Stimulated activated CD8-positive, alpha-beta memory T cell treated with anti-CD3 and anti-CD28 coated beads, Interleukin-15, amount 100 ng/mL, for 4 hours (primary cell): ENCODE data around the gene CASP1.
A peak's percentile ranks its signal among the peaks of the same experiment; 100 is the strongest.
"Not testable (repeated sequence)": the region's sequence is repeated elsewhere in the genome, so short reads cannot be mapped to it uniquely, and the experiment has no call there.

ENCODE experiments used
- DNase-seq, 2 donors: peaks; one replicate each; pipeline ENCODE4 v3.0.0-alpha.2; 2020; ENCODE audit warnings: low read depth in 2 of 2

The CASP1 gene

DNA sequence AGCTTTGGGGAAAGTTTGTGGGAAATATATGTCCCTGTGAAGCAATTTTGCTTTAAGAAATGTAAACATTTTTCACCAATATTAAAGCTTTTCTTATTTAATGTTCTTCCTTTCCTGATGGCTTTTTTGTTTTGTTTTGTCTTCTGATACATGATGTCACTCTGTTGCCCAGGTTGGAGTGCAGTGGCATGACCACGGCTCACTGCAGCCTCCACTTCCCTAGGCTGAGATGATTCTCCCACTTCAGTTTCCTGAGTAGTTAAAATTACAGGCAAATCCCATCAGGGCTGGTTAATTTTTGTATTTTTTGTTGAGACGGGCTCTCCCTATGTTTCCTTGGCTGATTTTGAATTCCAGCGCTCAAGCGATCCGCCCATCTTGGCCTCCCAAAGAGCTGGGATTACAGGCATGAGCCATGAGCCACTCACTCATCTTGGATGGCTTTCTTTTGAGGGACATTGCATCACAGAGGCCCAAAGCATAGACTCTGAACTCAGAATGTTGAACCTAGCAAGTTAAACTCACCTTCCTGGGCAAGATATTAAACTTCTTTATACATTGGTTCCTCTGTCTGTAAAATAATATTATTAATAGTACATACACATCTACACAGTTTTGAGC, 10.8 kb upstream of the CASP1 start:
- no peak for DNase-seq

DNA sequence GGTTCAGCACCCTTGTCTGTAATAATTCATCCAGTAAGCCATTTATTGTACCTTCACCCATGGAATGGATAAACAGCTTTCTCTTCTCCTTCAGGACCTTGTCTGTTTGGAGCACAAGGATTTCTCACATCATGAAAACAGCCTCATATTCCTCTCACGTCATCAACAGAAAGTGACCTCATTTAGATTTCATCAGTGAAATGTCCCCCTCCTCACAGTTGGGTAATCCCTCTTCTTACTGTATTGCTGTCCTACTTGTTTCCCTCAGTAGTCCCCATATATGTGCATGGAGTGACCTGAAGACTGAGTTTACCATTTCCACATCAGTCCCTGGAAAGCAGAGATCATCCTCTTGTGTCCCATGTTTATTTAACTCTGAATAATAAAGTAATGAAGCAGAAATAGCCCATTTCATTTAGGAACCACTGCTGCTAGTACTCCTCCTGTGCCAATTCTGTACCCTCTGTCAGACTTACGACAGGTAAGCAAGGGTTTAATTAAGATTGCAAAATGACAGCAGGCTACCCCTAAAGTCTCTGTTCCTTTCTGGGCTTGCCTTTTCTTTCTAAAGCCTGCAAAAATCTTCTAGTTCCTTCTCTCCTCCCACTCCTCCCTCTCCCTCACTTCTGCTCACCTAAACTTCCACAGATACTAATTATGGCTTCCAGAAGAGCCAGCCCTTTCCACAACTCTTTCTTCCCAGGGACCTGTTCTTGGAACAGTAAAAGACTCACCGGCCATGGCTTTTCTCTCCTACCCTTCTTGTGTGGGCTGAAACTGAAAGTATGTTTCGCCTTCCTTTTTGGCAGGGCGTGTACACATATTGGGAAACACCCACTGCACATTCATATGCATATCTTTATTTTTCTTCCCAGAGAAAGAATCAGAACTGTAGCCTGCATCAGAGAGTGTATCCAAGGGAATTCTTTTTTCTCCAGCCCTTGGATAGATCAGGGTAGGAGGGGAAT, 9.9 kb upstream of the CASP1 start, which contains the start of gene CARD16:
Gene CARD16, minus strand, starts transcription at position 779 of the 968 bp plus-strand sequence. Its CDS starts 38 bp downstream, at position 741.
- DNase-seq = peak in 1 of 2 donors; percentile 25

DNA sequence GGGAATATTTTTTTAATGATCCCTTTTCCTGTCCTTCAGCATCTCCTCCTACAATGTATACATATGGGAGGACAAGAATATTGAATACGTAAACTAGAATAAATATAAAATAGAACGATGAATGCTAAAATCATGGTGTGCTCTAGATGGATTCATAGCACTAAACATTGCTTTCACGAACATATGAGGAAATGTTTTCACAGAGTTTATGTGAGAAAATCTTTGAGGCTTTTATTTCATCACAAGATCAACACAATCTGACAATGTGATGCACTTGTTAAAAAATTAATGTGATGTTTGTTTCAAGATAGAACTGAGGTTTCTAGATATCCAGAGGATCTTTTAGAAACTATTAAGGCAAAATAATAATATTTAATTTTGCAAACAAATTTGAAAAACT, 7.2 kb upstream of the CASP1 start:
- DNase-seq = no peak

DNA sequence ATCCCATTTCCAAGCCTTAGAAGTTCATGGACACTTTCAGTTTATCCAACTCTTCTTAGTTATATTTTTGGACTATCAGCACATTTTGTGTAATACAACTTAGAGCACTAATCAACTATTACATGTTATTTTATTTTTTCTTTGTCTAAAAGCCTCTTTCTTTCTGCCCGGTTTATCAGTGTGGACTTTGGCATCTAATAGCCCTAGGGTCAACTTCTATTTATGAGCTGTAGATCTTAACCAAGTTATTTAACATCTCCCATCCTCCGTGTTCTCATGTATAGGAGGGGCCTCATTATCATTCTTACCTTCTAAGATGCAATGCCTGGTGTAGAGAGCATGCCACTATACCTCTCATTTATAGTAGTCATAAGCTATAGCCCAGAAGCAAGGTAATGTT, 5.8 kb upstream of the CASP1 start:
- no peak for DNase-seq

DNA sequence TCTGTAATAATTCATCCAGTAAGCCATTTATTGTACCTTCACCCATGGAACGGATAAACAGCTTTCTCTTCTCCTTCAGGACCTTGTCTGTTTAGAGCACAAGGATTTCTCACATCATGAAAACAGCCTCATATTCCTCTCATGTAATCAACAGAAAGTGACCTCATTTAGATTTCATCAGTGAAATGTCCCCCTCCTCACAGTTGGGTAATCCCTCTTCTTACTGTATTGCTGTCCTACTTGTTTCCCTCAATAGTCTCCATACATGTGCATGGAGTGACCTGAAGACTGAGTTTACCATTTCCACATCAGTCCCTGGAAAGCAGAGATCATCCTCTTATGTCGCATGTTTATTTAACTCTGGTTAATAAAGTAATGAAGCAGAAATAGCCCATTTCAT, 556 bp downstream of the CASP1 start:
- not testable (repeated sequence) for DNase-seq

DNA sequence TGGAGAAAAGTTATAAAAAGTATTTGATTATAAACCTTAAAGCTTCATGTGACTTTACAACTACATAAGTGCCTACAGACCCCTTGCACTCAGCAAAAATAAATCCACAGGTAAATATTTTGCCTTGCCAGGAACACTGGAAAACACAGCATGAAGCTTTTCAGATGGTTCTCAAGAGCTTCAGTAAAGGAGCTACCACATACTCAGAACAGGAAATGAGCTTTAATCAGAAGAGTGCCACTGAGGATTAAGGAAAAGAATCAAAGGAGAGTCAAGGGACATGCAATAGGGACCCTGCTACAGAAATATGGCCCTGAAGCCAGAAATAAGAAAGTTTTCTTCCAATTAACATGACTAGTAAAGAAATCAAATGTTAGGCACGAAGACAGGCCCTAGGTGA, 1.2 kb downstream of the CASP1 start:
- no peak for DNase-seq

DNA sequence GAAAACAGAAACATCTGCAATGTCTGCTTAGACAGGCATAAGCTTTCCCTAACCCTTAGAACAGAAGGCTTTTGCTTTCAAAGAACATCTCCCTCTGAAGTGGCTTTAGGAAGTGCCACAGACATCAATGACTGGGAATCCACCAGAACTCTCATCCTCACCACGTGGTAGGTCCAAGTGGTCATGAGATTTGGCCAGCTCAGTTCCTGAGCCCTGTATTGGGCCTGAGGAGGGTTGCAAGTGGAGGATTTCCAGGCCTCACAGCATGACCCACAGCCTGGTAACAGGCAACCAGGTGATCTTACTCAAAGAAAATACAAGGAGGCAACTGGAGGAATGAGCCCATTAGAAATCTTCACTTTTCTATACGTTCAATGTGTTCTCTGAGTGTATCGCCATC, 1.6 kb downstream of the CASP1 start:
- no peak for DNase-seq

DNA sequence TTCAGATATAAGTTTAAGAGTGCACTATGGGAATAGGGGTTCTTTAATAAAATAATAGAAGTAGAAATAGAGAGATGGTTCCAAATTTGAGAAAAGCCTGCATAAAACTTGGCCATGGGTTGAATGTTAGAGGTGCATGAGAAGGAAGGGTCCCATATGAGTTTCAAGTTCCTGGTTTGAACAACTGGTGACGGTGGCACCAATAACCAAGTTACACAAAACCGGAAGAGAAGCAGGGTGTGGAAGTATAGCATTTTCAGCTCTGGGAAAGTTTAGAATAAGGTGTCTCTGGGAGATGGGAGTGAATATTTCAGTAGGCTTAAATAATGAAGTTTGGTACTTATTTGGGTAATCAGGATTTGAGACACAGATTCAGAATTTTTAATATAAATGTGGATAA, 2.4 kb downstream of the CASP1 start:
- no peak for DNase-seq

DNA sequence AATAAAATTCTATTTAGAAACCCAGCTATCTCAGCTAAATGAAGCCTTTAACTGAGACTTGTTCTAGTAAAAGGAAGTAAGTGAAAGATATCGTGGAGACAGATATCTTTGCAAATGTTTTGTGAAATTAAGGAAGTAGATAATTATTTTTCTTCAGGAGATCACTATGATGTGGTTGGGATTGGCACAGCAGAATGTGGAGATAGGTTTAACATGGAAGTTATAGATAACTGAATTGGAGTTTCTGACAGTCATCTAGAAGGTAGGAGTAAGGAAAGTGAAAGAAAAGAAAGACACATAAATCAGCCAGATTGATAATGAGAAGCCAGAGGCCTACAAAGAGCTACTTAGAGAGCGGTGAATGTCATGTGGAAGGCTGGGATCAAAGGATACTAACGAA, 7.3 kb downstream of the CASP1 start:
- DNase-seq = no peak

DNA sequence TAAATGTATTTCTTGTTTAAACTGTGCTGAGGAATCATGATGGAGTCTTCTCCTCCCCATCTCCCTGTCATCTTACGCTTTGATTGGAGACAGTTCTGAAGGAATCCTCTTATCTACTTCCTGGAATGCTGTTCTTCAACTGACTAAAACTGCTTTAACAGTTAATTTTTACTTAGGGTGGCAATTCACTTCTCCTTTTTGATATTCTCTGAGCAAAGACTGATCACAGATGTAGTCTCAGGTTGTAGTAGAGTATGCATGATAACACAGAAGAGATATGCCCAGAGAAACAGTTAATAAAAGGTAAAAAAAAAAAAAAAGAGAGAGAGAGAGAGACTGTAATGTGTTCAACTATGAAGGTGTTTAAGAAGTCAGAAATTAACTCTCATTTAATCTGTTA, 10.6 kb downstream of the CASP1 start:
- no peak for DNase-seq

DNA sequence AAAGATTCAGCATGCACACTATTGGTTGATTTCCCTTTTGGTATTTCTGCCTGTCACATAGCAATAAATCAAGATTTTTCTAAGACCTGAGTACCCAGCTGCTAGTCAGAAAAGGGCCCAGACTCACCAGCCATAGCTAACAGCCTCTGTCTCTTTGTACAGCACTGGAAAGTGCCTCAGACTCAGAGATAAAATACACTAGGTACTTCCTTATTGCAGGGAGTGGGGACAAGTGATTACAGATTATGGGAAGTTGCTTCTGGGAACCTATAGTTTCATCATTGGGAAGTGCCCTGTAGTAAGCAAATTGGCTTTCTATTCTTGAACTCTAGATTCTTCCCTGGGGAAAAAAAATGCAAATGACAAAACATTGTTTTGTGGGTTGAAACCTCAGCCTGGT, 11.9 kb downstream of the CASP1 start, which contains the start of gene CASP5:
Gene CASP5, minus strand, starts transcription at position 166 of the 400 bp plus-strand sequence. Its CDS starts 32 bp downstream, at position 134.
- no peak for DNase-seq

DNA sequence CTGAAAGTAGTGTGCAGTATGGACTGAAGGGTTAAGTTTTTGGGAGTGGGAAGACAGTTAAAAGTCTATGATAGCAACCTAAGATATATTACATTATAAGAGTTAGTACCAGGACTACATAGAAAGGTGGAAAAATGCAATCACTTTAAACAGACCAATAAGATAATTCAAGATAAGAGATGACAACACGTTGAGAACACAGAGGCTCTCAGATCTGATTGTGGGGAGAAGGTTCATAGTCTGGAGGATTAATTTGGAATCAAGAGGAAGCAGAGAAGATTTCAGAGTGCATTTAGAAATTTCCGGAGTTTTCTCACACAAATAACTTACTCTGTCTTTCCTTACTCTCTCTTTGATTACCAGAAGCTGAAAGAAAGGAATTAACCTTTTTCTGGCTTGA, 12.4 kb downstream of the CASP1 start:
- DNase-seq = no peak

DNA sequence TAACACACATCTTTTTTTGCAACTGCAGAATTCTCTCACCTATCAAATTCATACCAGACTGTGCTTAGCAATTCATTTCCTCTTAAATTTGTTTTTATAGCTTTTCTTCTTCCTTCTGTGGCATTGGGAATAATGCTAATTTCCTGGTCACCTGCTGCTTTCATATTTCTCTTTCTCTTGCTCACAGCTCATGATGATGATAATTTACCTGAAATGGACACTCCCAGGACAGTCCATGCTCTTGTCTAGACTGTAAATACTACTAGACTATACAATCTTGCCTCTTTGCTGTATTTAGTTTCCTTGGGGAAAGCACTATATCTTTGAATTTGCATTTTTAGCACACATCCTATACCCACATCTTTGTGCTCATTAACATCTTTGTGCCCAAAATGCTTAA, 27.5 kb downstream of the CASP1 start:
- no peak for DNase-seq

DNA sequence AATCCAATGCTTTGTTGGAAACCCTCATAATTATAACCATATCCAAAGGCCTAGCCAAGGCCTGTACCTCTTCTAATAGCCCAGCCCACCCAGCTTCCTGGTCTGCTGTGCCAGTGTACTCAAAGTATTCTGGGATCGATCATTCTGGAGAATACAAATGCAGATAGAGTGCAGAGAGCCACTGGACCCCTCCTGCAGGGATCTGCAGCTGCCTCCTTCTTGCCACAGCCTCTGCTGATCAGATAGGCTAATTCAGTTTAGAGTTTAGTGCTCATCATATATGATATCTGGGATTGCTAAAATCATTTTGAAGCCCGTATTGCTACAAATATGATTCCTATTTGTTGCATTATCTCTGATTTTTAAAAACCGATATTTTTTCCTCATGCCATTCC, 29.5 kb downstream of the CASP1 start:
- no peak for DNase-seq

DNA sequence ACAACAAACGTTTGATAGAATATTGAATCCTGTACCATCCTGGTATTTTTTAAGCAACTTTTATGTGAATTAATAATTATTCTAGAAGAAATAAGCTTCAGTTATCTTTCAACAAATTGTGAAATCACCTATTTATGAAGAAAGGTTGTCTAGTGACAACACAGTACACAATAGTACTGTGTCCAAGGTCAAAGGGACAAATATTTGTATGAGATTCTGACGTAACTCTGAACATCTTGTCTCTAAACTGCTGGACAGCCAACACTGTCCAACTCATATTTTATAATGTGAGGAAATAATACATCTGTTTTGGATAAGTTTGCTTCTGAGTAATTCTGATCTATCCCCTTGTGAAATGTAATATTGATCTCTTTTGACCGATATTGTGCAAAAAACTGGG, 30.9 kb downstream of the CASP1 start:
- no peak for DNase-seq

DNA sequence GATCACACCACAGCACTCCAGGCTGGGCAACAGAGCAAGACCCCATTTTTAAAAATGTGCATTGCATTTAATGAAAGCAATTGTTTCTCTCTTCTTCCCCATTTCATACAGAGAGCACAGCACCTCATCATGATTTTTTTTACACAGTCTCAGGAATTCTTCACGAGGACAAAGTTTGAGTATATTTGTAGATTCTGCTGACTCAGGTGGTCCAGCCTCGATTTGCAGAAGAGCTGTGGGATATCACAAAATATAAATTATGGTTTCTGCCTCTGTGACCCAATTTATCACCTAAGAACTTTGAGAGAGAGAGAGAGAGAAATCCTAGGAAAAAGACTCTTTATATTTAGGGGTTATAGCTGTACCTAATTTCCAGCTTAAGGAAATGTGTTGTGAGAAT, 31.8 kb downstream of the CASP1 start:
- no peak for DNase-seq

DNA sequence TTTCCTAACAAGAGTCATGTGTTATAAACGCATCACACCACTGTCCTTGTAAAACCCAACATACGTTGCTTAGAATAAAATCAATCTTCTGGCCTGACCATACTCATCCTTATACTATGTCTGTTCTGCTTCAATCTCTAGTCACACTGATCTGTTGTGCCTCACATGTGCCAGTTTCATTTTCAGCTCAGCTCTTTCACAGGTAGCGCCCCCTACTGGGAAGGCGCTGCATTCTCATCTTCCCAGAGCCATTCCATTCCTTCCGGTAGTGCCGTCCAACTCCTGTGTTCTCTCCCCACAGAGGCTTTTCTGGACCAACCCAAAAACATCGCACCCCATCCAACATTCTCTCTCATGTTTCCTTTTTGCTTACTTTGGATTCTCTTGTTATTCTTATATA, 34.1 kb downstream of the CASP1 start:
- peak; percentile 11 to 12 for DNase-seq

DNA sequence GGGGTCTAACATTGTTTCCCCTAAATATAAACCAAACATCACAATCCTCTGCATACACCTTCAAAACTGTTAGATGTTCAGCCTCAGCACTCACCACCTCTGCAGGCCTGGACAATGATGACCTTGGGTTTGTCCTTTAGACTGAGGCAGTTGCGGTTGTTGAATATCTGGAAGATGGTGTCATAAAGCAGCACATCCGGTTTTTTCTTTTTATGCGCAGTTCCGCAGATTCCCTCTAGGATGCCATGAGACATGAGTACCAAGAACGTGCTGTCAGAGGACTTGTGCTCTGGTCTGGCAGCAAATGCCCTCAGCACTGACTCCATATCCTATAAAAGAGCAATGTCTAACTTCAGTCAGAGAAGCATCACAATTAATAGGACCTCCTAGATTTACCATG, 34.8 kb downstream of the CASP1 start:
- no peak for DNase-seq

DNA sequence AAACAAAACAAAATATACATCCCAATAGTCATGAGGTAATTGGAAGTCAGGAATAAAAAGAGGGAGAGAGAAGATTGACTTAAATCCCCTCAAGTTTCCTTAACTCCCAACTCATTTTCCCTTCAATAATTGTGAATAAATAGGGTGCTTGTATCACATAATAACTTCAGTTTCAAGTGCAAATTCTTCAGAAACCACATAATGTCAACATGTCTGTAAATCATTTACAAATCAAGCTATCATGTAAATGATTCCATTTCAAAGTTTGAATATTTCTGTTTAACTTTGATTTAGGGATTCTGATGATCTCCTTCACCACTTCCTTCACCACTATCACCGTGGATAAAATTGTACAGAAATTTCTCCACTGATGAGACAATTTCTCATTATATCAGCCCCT, 35.2 kb downstream of the CASP1 start:
- DNase-seq = no peak

DNA sequence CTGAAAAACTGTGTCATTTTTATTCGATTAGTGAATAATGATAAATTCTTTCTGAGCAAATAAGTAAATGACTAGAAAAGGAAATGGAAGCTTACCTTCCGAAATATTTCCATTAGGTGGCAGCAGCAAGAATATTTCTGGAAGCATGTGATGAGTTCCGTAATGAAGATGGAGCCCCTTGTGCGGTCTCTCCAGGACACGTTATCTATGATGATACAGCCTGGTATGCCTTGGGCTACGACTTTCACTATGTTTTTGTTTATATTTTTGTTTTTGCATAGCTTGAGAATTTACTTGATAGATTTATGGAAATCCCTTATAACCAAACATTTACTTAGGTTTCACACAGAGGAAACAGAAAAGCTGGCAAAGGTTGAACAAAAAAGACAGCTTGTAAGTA, 37.7 kb downstream of the CASP1 start:
- DNase-seq = no peak

DNA sequence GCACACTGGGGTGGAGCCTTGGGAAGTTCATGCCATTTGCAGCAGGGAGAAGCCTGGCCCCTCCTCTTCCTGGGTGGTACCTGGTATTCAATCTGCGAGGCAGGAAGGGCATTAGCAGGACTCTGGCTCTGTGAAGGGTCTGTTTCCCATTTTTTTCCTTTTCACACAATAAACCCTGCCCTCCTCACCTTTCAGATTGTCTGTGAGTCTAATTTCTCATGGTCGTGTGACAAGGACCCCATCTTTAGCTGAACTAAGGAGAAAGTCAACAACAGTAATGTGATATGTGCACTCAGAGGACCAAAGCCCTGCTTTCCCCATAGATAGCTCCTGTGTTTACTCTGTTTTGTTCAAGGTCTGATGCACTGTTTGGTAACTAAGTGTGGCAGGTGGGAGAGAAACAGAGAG, 39.9 kb downstream of the CASP1 start:
- DNase-seq = no peak

DNA sequence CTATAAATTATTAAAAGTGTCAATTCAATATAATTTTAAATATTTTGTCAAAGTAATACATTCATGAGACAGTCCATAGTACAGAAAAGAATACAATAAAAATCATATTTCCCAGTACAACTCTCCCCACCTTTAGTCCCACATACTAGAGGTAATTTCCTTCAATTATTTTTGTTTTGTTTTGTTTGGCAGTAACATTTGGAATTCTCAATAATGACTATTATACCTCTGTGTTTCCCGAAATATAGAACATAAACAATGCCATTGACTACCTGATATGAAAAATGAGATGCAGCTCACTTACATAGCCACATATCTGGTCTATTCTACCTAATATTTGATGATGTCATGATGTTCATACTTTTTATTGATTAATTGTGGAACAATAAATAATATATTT, 42.2 kb downstream of the CASP1 start:
- no peak for DNase-seq

DNA sequence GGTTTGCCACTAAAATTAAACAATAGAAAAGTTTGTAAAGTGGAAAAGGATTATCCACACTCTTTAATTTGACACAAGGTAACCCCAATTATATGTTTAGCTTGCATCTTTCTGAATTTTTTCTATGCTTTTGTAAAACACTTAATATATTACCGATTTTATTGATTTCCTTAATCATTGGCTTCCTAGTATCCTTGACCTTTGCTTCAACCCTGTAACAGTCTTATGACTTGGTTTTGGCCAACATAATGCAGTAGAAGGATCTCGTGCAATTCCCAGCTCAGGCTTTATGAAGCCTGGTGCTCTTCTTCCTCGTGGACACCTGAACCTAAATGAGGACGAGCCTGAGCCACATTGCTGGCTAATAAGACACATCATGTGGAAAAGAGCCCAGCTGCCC, 43.0 kb downstream of the CASP1 start:
- no peak for DNase-seq
